GM12878 (cell line): ENCODE measurements around the gene RPRD2. TPM values are rescaled to one million over a fixed set of nuclear protein-coding genes. Genes with fewer than 3 reads are reported as not detected.
A peak's percentile ranks its signal among the peaks of the same experiment; 100 is the strongest.

Experiments
- CBX5 ChIP-seq: sonication (generic); IDR thresholded peaks from 2 replicates; pipeline ENCODE4 v1.6.1; 2016; ENCODE audit warnings: low read depth, moderate library complexity, mild to moderate bottlenecking, inconsistent platforms
- CEBPB ChIP-seq, 2 experiments: fragments of 150-350 bp in 1 of 2; IDR thresholded peaks; 2 replicates each; pipeline ENCODE4 v1.6.1; 2012 to 2014; ENCODE audit warnings: low read depth in 2 of 2, low read length in 2 of 2, borderline replicate concordance in 1 of 2, inconsistent platforms in 1 of 2
- FOS ChIP-seq: IDR thresholded peaks from 3 replicates; pipeline ENCODE4 v1.6.1; 2011; ENCODE audit warnings: borderline replicate concordance; ENCODE audit not compliant: insufficient read length; ENCODE audit errors: extremely low read depth
- IKZF1 ChIP-seq: fragments of 450-650 bp; conservative IDR thresholded peaks from 2 replicates; pipeline ENCODE4 v1.6.1; 2017; ENCODE audit warnings: antibody characterized with exemption, mild to moderate bottlenecking
- POLR2AphosphoS2 ChIP-seq: IDR thresholded peaks from 2 replicates; pipeline ENCODE4 v1.6.1; 2011; ENCODE audit warnings: low read depth, mild to moderate bottlenecking, low read length, improper control_type of control experiment, moderate library complexity
- SMAD1 ChIP-seq: fragments of 450-650 bp; IDR thresholded peaks from 2 replicates; pipeline ENCODE4 v1.6.1; 2018; ENCODE audit warnings: mild to moderate bottlenecking, low read depth; ENCODE audit not compliant: partially characterized antibody
- SPI1 ChIP-seq: IDR thresholded peaks from 2 replicates; pipeline ENCODE4 v1.6.1; 2011; ENCODE audit warnings: low read depth, mild to moderate bottlenecking, low read length, moderate library complexity, borderline replicate concordance; ENCODE audit not compliant: insufficient read depth
- SREBF2 ChIP-seq: IDR thresholded peaks from 2 replicates; pipeline ENCODE4 v1.6.1; 2012; ENCODE audit warnings: mild to moderate bottlenecking, low read length
- TARDBP ChIP-seq: IDR thresholded peaks from 2 replicates; pipeline ENCODE4 v1.6.1; 2016; ENCODE audit warnings: borderline replicate concordance
- TCF3 ChIP-seq: IDR thresholded peaks from 2 replicates; pipeline ENCODE4 v1.6.1; 2012; ENCODE audit warnings: low read depth, mild to moderate bottlenecking, low read length, borderline replicate concordance; ENCODE audit not compliant: insufficient read depth
- USF2 ChIP-seq: IDR thresholded peaks from 2 replicates; pipeline ENCODE4 v1.6.1; 2011; ENCODE audit warnings: low read depth, low read length, improper control_type of control experiment, borderline replicate concordance
- ZBTB4 ChIP-seq: fragments of 450-650 bp; formaldehyde crosslinking; IDR thresholded peaks from 2 replicates; pipeline ENCODE4 v1.4.0; 2022; ENCODE audit warnings: mild to moderate bottlenecking, moderate library complexity
- ZNF384 ChIP-seq: IDR thresholded peaks from 2 replicates; pipeline ENCODE4 v1.6.1; 2012; ENCODE audit warnings: low read depth, mild to moderate bottlenecking, low read length, improper control_type of control experiment, borderline replicate concordance
- polyA plus RNA-seq, 11 experiments: library from polyadenylated mRNA; depleted of rRNA in 4 of 11; unstranded in 6 of 11; stranded (reverse) in 5 of 11; fragments of >200 nt; fragmentation: Nextera tagmentation in 4 of 11; fragmentation: Illumina TruSeq in 1 of 11; extraction: Ambion mirVana in 4 of 11; extraction: Trizol in 1 of 11; gene quantifications; 1 replicate in 1 of 11; 2 replicates in 10 of 11; pipeline versions ENCODE4 v1.2.1 to v1.2.3, GENCODE V29; 2011 to 2016; ENCODE audit warnings: inconsistent platforms in 2 of 11, missing spikeins in 2 of 11, low read depth in 1 of 11
- total RNA-seq, 4 experiments: library from RNA; depleted of rRNA in 3 of 4; stranded (reverse); fragments of >200 nt in 3 of 4; fragmentation: Illumina TruSeq in 1 of 4; extraction: Trizol in 1 of 4; gene quantifications; 2 replicates each; pipeline versions ENCODE4 v1.2.1 to v1.2.3, GENCODE V29; 2013 to 2021
- TF ChIP-seq, protein P1 (sequence below): IDR thresholded peaks from 2 replicates; pipeline ENCODE4 v1.6.1; 2012; ENCODE audit warnings: low read depth, low read length, improper control_type of control experiment
- TF ChIP-seq, protein P2 (sequence below): fragments of 450-650 bp; IDR thresholded peaks from 2 replicates; pipeline ENCODE4 v1.6.1; 2016; ENCODE audit warnings: mild to moderate bottlenecking
- TF ChIP-seq, protein P3 (sequence below): fragments of 450-650 bp; IDR thresholded peaks from 2 replicates; pipeline ENCODE4 v1.6.1; 2016; ENCODE audit warnings: mild to moderate bottlenecking
- TF ChIP-seq, protein P4 (sequence below): fragments of 450-650 bp; IDR thresholded peaks from 2 replicates; pipeline ENCODE4 v1.6.1; 2017; ENCODE audit warnings: mild to moderate bottlenecking, moderate library complexity

RPRD2 gene
- total and polyA plus RNA-seq, 10 of the 15 experiments (the other 5 are each of a cell fraction or from before 2014, with no cell fraction given), result 1.9 to 24.8 (median 13.3) TPM

DNA sequence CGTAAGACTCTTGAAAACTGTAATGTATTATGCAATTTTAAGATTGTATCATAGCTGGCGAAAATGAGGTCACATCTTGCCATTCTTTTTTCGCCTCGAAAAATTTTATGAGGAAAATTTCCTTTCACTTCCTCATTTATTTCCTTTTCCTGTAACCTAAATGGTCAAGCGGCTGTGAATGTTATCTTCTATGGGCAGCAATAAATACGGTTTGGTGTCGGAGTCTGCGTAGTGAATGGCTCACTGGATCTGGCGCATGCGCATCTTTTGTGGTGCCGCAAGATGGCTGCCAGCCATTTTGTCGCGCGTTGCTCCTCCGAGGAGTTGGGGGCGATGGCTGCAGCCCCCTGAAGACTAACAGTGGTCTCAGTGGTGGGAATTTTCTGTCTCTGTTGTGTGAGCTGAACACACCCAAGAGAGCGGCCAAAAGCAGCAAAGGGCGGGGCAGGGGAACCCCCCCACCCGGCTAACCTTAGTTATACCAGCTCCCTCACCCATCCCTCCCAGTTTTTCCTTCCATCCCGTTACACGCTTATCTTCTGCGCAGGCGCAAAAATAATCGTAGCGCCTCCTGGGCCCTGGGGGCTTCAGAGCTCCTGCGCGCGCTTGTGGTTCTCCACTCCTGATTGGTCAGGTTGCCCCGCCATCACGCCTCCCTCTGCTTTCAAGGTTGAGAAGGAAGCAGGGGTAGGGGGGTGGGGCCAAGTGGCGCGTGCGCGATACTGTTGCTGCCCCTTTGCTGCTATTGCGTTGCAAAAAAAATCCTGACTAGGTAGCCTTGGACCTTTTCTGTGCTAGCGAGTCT, at the start of gene RPRD2 (continued):
- TF ChIP-seq, protein P1, sequence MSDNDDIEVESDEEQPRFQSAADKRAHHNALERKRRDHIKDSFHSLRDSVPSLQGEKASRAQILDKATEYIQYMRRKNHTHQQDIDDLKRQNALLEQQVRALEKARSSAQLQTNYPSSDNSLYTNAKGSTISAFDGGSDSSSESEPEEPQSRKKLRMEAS, result peak; percentile 76
- no peak for TF ChIP-seq FOS
- TF ChIP-seq POLR2AphosphoS2, result peak; percentile 69; the same call in 1 of the 2 replicates
- no peak for TF ChIP-seq TCF3
- peak; percentile 92 for TF ChIP-seq SPI1
- TF ChIP-seq TARDBP, result no peak
- peak; percentile 80 for TF ChIP-seq SMAD1
- TF ChIP-seq, protein P2, sequence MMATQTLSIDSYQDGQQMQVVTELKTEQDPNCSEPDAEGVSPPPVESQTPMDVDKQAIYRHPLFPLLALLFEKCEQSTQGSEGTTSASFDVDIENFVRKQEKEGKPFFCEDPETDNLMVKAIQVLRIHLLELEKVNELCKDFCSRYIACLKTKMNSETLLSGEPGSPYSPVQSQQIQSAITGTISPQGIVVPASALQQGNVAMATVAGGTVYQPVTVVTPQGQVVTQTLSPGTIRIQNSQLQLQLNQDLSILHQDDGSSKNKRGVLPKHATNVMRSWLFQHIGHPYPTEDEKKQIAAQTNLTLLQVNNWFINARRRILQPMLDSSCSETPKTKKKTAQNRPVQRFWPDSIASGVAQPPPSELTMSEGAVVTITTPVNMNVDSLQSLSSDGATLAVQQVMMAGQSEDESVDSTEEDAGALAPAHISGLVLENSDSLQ, result peak; percentile 88
- no peak for TF ChIP-seq ZBTB4 (CRISPR knock-in tag)
- TF ChIP-seq CBX5, result no peak
- TF ChIP-seq USF2, result no peak
- TF ChIP-seq IKZF1, result peak; percentile 94
- TF ChIP-seq, protein P3, sequence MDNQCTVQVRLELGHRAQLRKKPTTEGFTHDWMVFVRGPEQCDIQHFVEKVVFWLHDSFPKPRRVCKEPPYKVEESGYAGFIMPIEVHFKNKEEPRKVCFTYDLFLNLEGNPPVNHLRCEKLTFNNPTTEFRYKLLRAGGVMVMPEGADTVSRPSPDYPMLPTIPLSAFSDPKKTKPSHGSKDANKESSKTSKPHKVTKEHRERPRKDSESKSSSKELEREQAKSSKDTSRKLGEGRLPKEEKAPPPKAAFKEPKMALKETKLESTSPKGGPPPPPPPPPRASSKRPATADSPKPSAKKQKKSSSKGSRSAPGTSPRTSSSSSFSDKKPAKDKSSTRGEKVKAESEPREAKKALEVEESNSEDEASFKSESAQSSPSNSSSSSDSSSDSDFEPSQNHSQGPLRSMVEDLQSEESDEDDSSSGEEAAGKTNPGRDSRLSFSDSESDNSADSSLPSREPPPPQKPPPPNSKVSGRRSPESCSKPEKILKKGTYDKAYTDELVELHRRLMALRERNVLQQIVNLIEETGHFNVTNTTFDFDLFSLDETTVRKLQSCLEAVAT, result peak; percentile 89
- peak; percentile 48; the same call in 1 of the 2 replicates for TF ChIP-seq ZNF384
- TF ChIP-seq SREBF2, result no peak
- TF ChIP-seq CEBPB (IDR thresholded peaks at IDR 0.05; ENCODE audit: borderline replicate concordance in 1 of 2, low read depth in 2 of 2, low read length in 2 of 2), result no peak
- TF ChIP-seq, protein P4, sequence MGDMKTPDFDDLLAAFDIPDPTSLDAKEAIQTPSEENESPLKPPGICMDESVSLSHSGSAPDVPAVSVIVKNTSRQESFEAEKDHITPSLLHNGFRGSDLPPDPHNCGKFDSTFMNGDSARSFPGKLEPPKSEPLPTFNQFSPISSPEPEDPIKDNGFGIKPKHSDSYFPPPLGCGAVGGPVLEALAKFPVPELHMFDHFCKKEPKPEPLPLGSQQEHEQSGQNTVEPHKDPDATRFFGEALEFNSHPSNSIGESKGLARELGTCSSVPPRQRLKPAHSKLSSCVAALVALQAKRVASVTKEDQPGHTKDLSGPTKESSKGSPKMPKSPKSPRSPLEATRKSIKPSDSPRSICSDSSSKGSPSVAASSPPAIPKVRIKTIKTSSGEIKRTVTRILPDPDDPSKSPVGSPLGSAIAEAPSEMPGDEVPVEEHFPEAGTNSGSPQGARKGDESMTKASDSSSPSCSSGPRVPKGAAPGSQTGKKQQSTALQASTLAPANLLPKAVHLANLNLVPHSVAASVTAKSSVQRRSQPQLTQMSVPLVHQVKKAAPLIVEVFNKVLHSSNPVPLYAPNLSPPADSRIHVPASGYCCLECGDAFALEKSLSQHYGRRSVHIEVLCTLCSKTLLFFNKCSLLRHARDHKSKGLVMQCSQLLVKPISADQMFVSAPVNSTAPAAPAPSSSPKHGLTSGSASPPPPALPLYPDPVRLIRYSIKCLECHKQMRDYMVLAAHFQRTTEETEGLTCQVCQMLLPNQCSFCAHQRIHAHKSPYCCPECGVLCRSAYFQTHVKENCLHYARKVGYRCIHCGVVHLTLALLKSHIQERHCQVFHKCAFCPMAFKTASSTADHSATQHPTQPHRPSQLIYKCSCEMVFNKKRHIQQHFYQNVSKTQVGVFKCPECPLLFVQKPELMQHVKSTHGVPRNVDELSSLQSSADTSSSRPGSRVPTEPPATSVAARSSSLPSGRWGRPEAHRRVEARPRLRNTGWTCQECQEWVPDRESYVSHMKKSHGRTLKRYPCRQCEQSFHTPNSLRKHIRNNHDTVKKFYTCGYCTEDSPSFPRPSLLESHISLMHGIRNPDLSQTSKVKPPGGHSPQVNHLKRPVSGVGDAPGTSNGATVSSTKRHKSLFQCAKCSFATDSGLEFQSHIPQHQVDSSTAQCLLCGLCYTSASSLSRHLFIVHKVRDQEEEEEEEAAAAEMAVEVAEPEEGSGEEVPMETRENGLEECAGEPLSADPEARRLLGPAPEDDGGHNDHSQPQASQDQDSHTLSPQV, result no peak
